Activated naive CD8-positive, alpha-beta T cell treated with anti-CD3 and anti-CD28 coated beads, Interleukin-2, amount 10 ng/mL, durations not matched to agents 7 days and 5 days (primary cell): ENCODE results near the gene DNM1L. TPM values are rescaled to one million over a fixed set of nuclear protein-coding genes. Genes with fewer than 3 reads are reported as not detected.
A peak's percentile ranks its signal among the peaks of the same experiment; 100 is the strongest.
"Not testable (repeated sequence)": the region's sequence is repeated elsewhere in the genome, so short reads cannot be mapped to it uniquely, and the experiment has no call there.

ENCODE experiments used
- ATAC-seq: fragments of 150-1000 bp; cut with Tn5 transposase; one replicate; pipeline ENCODE4 v1.10.0; 2021; ENCODE audit warnings: low read depth, moderate library complexity
- POLR2A ChIA-PET: fragments of 350-600 bp; sonication (Branson Sonifier 250); formaldehyde crosslinking; loops from one replicate; lab custom pipeline; 2021; ENCODE audit warnings: antibody characterized with exemption; lab: Charles Lee
- DNase-seq: peaks from one replicate; pipeline ENCODE4 v3.0.0; 2021
- H3K27ac Mint-ChIP-seq: one replicate; pipeline ENCODE4 v1.8.0; 2022; ENCODE audit warnings: mild to moderate bottlenecking, mixed read lengths
- H3K27me3 Mint-ChIP-seq: one replicate; pipeline ENCODE4 v1.8.0; 2022; ENCODE audit warnings: mild to moderate bottlenecking, moderate library complexity, mixed read lengths
- H3K36me3 Mint-ChIP-seq: one replicate; pipeline ENCODE4 v1.8.0; 2021; ENCODE audit warnings: mild to moderate bottlenecking, mixed read lengths
- H3K4me1 Mint-ChIP-seq: one replicate; pipeline ENCODE4 v1.8.0; 2021; ENCODE audit warnings: mixed read lengths
- H3K4me3 Mint-ChIP-seq: one replicate; pipeline ENCODE4 v1.8.0; 2022; ENCODE audit warnings: mild to moderate bottlenecking, moderate library complexity, mixed read lengths
- H3K9me3 Mint-ChIP-seq: one replicate; pipeline ENCODE4 v1.8.0; 2021; ENCODE audit warnings: mixed read lengths
- total RNA-seq, 2 experiments: library from RNA; stranded (reverse); gene quantifications; one replicate each; pipeline ENCODE4 v1.2.3, GENCODE V29; 2021

Gene DNM1L
- total RNA-seq, 2 experiments from 2014 or later: 58.5 to 59.5 TPM

DNA sequence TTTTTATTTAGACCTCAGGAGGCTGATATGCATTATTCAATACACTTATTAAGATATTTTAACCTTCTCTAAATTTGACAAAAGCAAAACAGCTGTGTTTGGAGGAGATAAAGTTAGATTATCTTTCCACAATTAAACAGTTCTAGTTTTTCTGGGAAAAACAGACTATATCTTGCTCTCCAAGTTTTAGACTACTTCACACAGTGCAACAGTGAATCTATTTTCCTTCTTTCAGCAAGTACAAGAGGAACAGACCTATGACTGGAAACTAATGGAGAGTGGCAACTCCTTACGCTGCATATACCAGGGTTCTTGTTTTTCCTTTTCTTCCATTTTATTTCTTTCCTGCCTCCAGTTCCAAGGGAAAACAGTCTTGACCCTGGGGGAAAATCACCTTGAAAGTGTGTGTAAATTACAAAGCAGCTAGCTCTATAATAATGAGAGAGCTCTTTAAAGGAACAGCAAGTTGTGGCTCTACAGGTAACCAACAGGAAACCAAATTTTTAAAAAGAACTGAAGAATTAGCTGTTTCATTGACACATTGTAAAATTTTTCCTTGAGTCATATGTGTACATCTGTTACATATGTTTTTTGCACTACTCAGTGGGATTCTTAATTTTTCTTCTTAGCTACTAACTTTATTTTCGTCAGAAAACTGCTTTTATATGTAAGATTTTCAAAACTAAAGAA is 27.4 kb downstream of the DNM1L start:
- peak; percentile 36 for ATAC-seq
- no peak for DNase-seq
- Mint-ChIP-seq H3K27me3 (no peaks in the 10 kb centered on the region), H3K36me3 (peaks cover 6% of the 10 kb centered on the region), H3K9me3 (no peaks in the 10 kb centered on the region), H3K4me1 (peaks cover 10% of the 10 kb centered on the region), H3K4me3 (no peak overlapping the region), H3K27ac (no peak overlapping the region)
- POLR2A ChIA-PET: no interaction called here

GRCh38 chr12:32708926-32709325 is 29.8 kb downstream of the DNM1L start:
- H3K27ac Mint-ChIP-seq: no peak overlapping the region
- no peak overlapping the region for H3K4me3 Mint-ChIP-seq
- ATAC-seq: no peak
- peaks cover 7% of the 10 kb centered on the region for H3K4me1 Mint-ChIP-seq
- peaks cover 10% of the 10 kb centered on the region for H3K36me3 Mint-ChIP-seq
- POLR2A ChIA-PET: no interaction called here
- H3K27me3 Mint-ChIP-seq: no peaks in the 10 kb centered on the region
- no peaks in the 10 kb centered on the region for H3K9me3 Mint-ChIP-seq
- DNase-seq: no peak

- no peaks in the 10 kb centered on the region for H3K4me1 Mint-ChIP-seq
- no peak overlapping the region for H3K4me3 Mint-ChIP-seq
- peaks cover 13% of the 10 kb centered on the region for H3K36me3 Mint-ChIP-seq
- H3K9me3 Mint-ChIP-seq: no peaks in the 10 kb centered on the region
- H3K27me3 Mint-ChIP-seq: no peaks in the 10 kb centered on the region
- no peak overlapping the region for H3K27ac Mint-ChIP-seq
- ATAC-seq (no peak), DNase-seq (no peak)
- POLR2A ChIA-PET: interaction anchor here (0.5 kb wide), 1 partner anchor 283 kb away, joined by 4 read pairs; no protein-coding TSS in a partner anchor
Observed at GRCh38 chr12:32714772-32715171, 35.7 kb downstream of the DNM1L start.

GRCh38 chr12:32718926-32719325 is 39.8 kb downstream of the DNM1L start:
- peaks cover 2% of the 10 kb centered on the region for H3K4me1 Mint-ChIP-seq
- peaks cover 6% of the 10 kb centered on the region for H3K36me3 Mint-ChIP-seq
- H3K27ac Mint-ChIP-seq: no peak overlapping the region
- DNase-seq (no peak), ATAC-seq (no peak)
- H3K27me3 Mint-ChIP-seq: no peaks in the 10 kb centered on the region
- no peak overlapping the region for H3K4me3 Mint-ChIP-seq
- no peaks in the 10 kb centered on the region for H3K9me3 Mint-ChIP-seq
- POLR2A ChIA-PET: no interaction called here

DNA sequence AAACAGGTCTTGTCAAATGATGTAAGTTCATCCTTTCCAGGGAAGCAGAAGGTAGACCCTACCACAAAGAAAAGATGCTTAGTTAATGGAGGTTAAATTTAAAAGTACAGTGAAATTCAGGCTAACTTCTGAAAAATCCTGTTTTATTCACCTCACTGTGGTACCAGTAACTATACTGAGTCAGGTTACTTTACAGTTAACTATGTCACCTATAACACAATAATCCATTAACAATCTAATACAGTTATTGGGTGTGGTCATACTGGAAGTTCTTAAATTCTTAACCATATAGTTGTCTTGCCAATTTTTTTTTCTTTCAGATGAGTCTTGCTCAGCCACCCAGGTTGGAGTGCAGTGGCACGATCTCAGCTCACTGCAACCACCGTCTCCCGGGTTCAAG is 46.2 kb downstream of the DNM1L start:
- POLR2A ChIA-PET, H3K9me3 Mint-ChIP-seq, DNase-seq, H3K4me3 Mint-ChIP-seq, H3K27me3 Mint-ChIP-seq, ATAC-seq, H3K27ac Mint-ChIP-seq, H3K4me1 Mint-ChIP-seq: not testable (repeated sequence)
- H3K36me3 Mint-ChIP-seq: peaks cover 15% of the 10 kb centered on the region

- POLR2A ChIA-PET: no interaction called here
- H3K4me3 Mint-ChIP-seq: no peak overlapping the region
- H3K36me3 Mint-ChIP-seq: peaks cover 16% of the 10 kb centered on the region
- H3K4me1 Mint-ChIP-seq: peaks cover 1% of the 10 kb centered on the region
- H3K9me3 Mint-ChIP-seq: no peaks in the 10 kb centered on the region
- no peak for ATAC-seq
- DNase-seq: no peak
- H3K27me3 Mint-ChIP-seq: no peaks in the 10 kb centered on the region
- no peak overlapping the region for H3K27ac Mint-ChIP-seq
Observed at GRCh38 chr12:32726286-32726685, 47.2 kb downstream of the DNM1L start.

DNA sequence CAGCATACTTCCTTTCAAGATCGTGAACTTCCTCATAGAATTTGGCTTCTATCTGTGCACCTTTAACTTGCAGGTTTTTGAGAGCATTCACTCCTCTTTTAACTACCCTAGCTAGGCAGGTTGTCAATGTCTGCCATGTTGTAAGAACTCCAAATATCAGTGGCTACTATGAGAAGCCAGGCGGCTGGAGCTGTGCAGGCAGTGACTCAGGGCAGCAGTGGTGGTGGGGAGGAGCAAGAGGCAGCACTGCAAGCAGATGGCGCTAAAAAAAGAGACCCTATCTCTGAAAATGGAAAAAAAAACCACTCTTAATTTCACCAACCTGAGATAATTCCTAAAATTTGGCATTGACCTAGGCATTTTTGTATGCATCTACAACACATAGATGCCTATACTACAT is 48.1 kb downstream of the DNM1L start:
- peaks cover 1% of the 10 kb centered on the region for H3K4me1 Mint-ChIP-seq
- no peak for DNase-seq
- POLR2A ChIA-PET: no interaction called here

GRCh38 chr12:32734952-32735351 is 55.9 kb downstream of the DNM1L start:
- POLR2A ChIA-PET: interaction anchor here (0.8 to 1.1 kb wide), 2 partner anchors 20 to 278 kb away, joined by 3 to 4 read pairs; no protein-coding TSS in a partner anchor
- no peaks in the 10 kb centered on the region for H3K27me3 Mint-ChIP-seq
- DNase-seq (no peak), ATAC-seq (no peak)
- H3K4me1 Mint-ChIP-seq: peaks cover 3% of the 10 kb centered on the region
- no peak overlapping the region for H3K4me3 Mint-ChIP-seq
- H3K27ac Mint-ChIP-seq: no peak overlapping the region
- H3K9me3 Mint-ChIP-seq: no peaks in the 10 kb centered on the region
- peaks cover 11% of the 10 kb centered on the region for H3K36me3 Mint-ChIP-seq

More for the DNA sequence above, 48.1 kb downstream of the DNM1L start:
- peaks cover 16% of the 10 kb centered on the region for H3K36me3 Mint-ChIP-seq
- no peaks in the 10 kb centered on the region for H3K9me3 Mint-ChIP-seq
- no peak overlapping the region for H3K27ac Mint-ChIP-seq
- H3K27me3 Mint-ChIP-seq: no peaks in the 10 kb centered on the region
- ATAC-seq: no peak
- H3K4me3 Mint-ChIP-seq: no peak overlapping the region

DNA sequence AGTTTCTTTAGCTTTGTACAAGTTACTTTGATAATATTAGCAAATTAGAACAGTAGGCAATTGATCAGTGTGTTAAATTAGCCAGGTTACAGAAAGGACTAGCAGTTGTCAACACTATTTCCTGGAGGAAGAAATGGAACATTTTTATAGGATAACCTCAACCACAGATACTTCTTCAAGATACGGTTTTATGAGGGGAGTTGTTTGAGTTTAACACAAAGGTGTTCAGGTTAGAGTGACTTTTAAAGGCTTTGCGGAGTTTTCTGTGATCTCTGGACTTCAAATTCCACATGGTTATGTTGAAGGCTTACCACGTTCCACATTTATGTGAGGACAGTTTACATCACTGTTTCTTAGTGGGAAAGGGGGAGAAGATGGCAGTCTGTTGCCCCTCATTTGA is 57.3 kb downstream of the DNM1L start:
- peaks cover 8% of the 10 kb centered on the region for H3K36me3 Mint-ChIP-seq
- POLR2A ChIA-PET: interaction anchor here (0.7 kb wide), 1 partner anchor 1084 kb away, joined by 10 read pairs; no protein-coding TSS in a partner anchor
- no peak overlapping the region for H3K4me3 Mint-ChIP-seq
- H3K4me1 Mint-ChIP-seq: peaks cover 3% of the 10 kb centered on the region
- DNase-seq (no peak), ATAC-seq (no peak)
- H3K27me3 Mint-ChIP-seq: no peaks in the 10 kb centered on the region
- no peaks in the 10 kb centered on the region for H3K9me3 Mint-ChIP-seq
- H3K27ac Mint-ChIP-seq: no peak overlapping the region

GRCh38 chr12:32737715-32738114 is 58.6 kb downstream of the DNM1L start:
- ATAC-seq (no peak), DNase-seq (no peak)
- peaks cover 3% of the 10 kb centered on the region for H3K4me1 Mint-ChIP-seq
- no peak overlapping the region for H3K4me3 Mint-ChIP-seq
- POLR2A ChIA-PET: no interaction called here
- H3K27ac Mint-ChIP-seq: no peak overlapping the region
- peaks cover 14% of the 10 kb centered on the region for H3K36me3 Mint-ChIP-seq
- H3K27me3 Mint-ChIP-seq: no peaks in the 10 kb centered on the region
- H3K9me3 Mint-ChIP-seq: no peaks in the 10 kb centered on the region

- DNase-seq (no peak), ATAC-seq (no peak)
- H3K9me3 Mint-ChIP-seq: no peaks in the 10 kb centered on the region
- H3K4me3 Mint-ChIP-seq: no peak overlapping the region
- H3K27ac Mint-ChIP-seq: no peak overlapping the region
- H3K36me3 Mint-ChIP-seq: peaks cover 22% of the 10 kb centered on the region
- POLR2A ChIA-PET: no interaction called here
- peaks cover 3% of the 10 kb centered on the region for H3K4me1 Mint-ChIP-seq
- H3K27me3 Mint-ChIP-seq: no peaks in the 10 kb centered on the region
Observed at GRCh38 chr12:32739279-32739678, 60.2 kb downstream of the DNM1L start.

GRCh38 chr12:32742133-32742532 is 63.0 kb downstream of the DNM1L start:
- DNase-seq (no peak), ATAC-seq (no peak)
- Mint-ChIP-seq H3K4me3 (no peak overlapping the region), H3K27me3 (no peaks in the 10 kb centered on the region), H3K36me3 (peaks cover 25% of the 10 kb centered on the region), H3K9me3 (no peaks in the 10 kb centered on the region), H3K27ac (no peak overlapping the region), H3K4me1 (peaks cover 3% of the 10 kb centered on the region)
- POLR2A ChIA-PET: interaction anchor here (0.7 kb wide), 1 partner anchor 1089 kb away, joined by 4 read pairs; no protein-coding TSS in a partner anchor

DNA sequence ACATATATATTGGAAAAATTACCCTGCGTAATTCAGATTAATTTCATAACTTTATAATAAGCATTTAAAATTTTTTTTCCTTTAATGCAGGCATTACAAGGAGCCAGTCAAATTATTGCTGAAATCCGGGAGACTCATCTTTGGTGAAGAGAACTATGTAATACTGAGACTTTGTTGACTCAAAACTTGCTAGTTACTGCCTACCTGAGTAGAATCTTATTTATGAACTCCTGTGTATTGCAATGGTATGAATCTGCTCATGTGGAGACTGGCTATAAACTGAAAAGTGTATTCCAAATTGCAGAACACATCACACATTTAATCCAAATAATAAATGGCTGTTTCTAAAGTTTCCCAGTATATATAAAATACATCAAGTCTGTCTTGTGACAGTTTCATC is 64.2 kb downstream of the DNM1L start:
- Mint-ChIP-seq H3K9me3 (no peaks in the 10 kb centered on the region), H3K36me3 (peaks cover 29% of the 10 kb centered on the region), H3K27ac (no peak overlapping the region), H3K27me3 (no peaks in the 10 kb centered on the region), H3K4me1 (peaks cover 2% of the 10 kb centered on the region), H3K4me3 (no peak overlapping the region)
- no peak for DNase-seq
- no peak for ATAC-seq
- POLR2A ChIA-PET: no interaction called here

DNA sequence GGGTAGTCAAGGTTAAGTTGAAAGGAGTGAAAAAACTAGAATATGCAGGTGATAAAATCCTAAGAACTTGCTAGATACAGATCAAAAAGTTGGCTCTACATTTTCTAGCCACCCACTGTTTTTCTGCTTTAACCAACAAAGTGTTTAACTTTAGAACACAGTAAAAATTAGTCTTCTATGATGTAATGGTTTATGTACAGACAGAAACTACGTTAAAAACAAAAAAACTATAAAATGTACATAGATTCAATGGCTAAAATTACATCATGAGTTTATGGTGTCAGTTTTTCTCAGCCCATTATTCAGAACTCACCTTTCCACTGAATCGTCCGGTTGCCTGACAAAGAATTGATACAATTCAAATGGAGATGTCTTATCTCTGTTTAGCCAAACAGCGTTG is 74.5 kb downstream of the DNM1L start:
- POLR2A ChIA-PET: no interaction called here
- Mint-ChIP-seq H3K27ac (peak overlapping the region; percentile 41), H3K36me3 (peaks cover 19% of the 10 kb centered on the region), H3K9me3 (no peaks in the 10 kb centered on the region), H3K4me1 (peaks cover 21% of the 10 kb centered on the region), H3K27me3 (no peaks in the 10 kb centered on the region), H3K4me3 (peak overlapping the region; percentile 84)
- DNase-seq (no peak), ATAC-seq (no peak)
